HFFc6 (cell line): Measurements from ENCODE around the gene TWIST2. TPM values are rescaled to one million over a fixed set of nuclear protein-coding genes. Genes with fewer than 3 reads are reported as not detected.

Experiments
- DNase-seq: peaks from one replicate; pipeline ENCODE4 v3.0.0-alpha.2; 2018
- H3K27ac Mint-ChIP-seq: 2 replicates; pipeline ENCODE4 v1.8.0; 2020; ENCODE audit warnings: mild to moderate bottlenecking, mixed read lengths
- H3K27me3 Mint-ChIP-seq: 2 replicates; pipeline ENCODE4 v1.8.0; 2021; ENCODE audit warnings: mild to moderate bottlenecking, moderate library complexity, mixed read lengths; ENCODE audit not compliant: insufficient read depth
- H3K36me3 Mint-ChIP-seq: 2 replicates; pipeline ENCODE4 v1.8.0; 2021; ENCODE audit warnings: low read depth, mixed read lengths
- H3K4me1 Mint-ChIP-seq: 2 replicates; pipeline ENCODE4 v1.8.0; 2020; ENCODE audit warnings: low read depth, mixed read lengths
- H3K4me3 Mint-ChIP-seq: 2 replicates; pipeline ENCODE4 v1.8.0; 2020; ENCODE audit warnings: mild to moderate bottlenecking, moderate library complexity, mixed read lengths
- H3K9me3 Mint-ChIP-seq: 2 replicates; pipeline ENCODE4 v1.8.0; 2020; ENCODE audit warnings: mild to moderate bottlenecking, mixed read lengths
- total RNA-seq, 6 experiments: library from RNA; stranded (reverse); fragmentation: NEBNext Ultra II Directional; extraction: Animal tissue kit (Norgen Biotek cat#: 25700); gene quantifications; 2 replicates in 1 of 6; 3 replicates in 5 of 6; pipeline ENCODE4 v1.2.3, GENCODE V29; 2021
- TF ChIP-seq, protein P1 (sequence below): fragments of 200-600 bp; sonication (generic); IDR thresholded peaks from 2 replicates; pipeline ENCODE4 v1.5.0; 2021; ENCODE audit warnings: antibody characterized with exemption, mild to moderate bottlenecking

The TWIST2 gene
- total RNA-seq, 6 experiments from 2014 or later, result 127 to 146 (median 137) TPM

DNA sequence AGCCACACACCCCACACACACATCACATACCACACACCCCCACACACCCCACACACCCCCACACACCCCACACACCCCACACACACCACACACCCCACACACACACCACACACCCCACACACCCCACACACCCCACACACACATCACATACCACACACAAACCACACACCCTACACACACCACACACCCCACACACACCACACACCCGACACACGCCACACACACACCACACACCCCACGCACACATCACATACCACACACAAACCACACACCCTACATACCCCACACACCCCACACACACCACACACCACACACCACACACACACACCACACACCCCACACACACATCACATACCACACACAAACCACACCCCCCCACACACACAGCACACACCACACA is 22.4 kb downstream of the TWIST2 start:
- Mint-ChIP-seq H3K36me3 (peaks cover 39% of the 10 kb centered on the region), H3K27ac (peak overlapping the region; percentile 98; the same call in 1 of the 2 replicates), H3K4me1 (peaks cover 87% of the 10 kb centered on the region), H3K9me3 (peaks cover 4% of the 10 kb centered on the region), H3K4me3 (no peak overlapping the region), H3K27me3 (peaks cover 28% of the 10 kb centered on the region)
- TF ChIP-seq, protein P1, sequence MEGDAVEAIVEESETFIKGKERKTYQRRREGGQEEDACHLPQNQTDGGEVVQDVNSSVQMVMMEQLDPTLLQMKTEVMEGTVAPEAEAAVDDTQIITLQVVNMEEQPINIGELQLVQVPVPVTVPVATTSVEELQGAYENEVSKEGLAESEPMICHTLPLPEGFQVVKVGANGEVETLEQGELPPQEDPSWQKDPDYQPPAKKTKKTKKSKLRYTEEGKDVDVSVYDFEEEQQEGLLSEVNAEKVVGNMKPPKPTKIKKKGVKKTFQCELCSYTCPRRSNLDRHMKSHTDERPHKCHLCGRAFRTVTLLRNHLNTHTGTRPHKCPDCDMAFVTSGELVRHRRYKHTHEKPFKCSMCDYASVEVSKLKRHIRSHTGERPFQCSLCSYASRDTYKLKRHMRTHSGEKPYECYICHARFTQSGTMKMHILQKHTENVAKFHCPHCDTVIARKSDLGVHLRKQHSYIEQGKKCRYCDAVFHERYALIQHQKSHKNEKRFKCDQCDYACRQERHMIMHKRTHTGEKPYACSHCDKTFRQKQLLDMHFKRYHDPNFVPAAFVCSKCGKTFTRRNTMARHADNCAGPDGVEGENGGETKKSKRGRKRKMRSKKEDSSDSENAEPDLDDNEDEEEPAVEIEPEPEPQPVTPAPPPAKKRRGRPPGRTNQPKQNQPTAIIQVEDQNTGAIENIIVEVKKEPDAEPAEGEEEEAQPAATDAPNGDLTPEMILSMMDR, result no peak
- no peak for DNase-seq

DNA sequence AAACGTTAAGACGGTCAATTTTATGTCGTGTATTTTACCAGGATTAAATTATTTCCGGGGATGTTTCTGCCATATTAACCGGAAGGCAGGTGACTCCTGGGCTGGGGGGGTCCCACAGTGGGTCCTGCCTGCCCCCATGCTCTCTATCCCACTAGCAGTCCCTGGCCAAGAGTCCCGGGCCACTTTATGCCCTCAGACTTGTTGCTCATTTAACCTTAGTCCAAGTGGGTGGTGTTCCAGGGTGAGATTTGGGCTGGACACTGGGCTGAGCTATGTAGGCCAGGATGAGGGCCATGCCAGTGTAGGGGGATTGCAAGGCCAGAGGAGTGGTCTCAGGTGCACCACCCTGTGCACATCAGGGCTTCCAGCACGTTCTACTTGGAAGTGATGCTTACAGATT is 24.1 kb downstream of the TWIST2 start:
- Mint-ChIP-seq H3K4me1 (peaks cover 84% of the 10 kb centered on the region), H3K36me3 (peaks cover 54% of the 10 kb centered on the region), H3K27me3 (peaks cover 28% of the 10 kb centered on the region), H3K4me3 (0 out of 2 replicates have a peak overlapping the region, but pooled peaks have one; percentile 4), H3K27ac (peak overlapping the region; percentile 79), H3K9me3 (peaks cover 4% of the 10 kb centered on the region)
- no peak for DNase-seq
- TF ChIP-seq, protein P1, result no peak

DNA sequence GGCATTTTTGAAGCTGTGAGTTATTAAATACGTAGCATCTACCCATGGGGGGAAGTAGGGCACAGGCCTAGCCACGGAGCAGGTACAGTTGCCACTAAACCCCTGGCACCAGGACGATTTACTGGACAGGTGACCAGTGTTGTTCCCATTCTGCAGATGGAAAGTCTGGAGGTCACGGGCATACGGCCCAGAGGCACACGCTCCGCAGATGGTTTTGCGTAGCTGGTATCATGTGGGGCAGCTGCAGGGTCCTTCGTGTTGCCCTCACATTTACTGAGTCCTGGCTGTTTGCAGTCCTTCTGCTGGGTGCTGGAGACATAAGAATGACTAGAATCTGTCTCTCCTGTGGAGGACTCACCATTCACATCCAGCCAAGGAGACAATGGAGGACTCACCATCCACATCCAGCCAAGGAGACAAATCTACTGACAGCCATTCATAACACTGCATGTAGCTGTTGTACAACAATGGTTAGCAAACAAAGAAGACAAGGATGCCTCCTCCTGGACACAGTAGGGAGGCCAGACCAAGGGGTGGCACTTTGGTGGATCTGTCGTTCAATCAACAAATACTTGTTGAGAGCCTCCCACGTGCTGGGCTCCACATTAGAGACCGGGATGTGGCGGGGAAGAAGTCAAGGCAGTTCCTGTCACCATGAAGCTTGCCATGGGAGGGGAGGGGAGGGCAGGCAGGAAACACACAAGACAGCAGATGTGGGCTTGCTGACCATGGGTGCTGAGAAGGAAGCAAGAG is 24.9 kb downstream of the TWIST2 start:
- Mint-ChIP-seq H3K9me3 (peaks cover 4% of the 10 kb centered on the region), H3K4me3 (peak overlapping the region; percentile 42), H3K27me3 (peaks cover 22% of the 10 kb centered on the region), H3K27ac (peak overlapping the region; percentile 79), H3K36me3 (peaks cover 59% of the 10 kb centered on the region), H3K4me1 (peaks cover 84% of the 10 kb centered on the region)
- TF ChIP-seq, protein P1, result peak; percentile 52
- no peak for DNase-seq

DNA sequence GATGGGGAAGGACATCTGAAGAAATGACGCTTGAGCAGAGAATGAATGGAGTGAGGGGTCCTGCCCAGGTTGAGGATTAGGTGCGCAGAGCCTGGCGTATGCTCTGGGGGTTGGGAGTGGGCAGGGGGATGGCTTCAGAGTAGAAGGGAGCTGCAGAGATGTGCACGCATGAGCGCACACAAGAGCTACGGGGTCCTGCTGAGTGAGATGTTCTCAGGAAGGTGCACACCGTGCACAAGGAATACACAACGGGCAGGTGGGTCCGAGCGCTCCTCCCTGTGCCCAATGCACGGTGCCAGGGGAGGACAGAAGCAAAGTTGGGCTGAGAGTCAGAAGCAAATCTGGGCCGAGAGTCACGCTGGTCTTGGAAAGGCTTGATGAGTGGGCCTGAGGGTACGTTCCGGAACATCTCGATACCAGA is 25.5 kb downstream of the TWIST2 start:
- Mint-ChIP-seq H3K27ac (peak overlapping the region; percentile 79), H3K4me3 (peak overlapping the region; percentile 42), H3K9me3 (peaks cover 4% of the 10 kb centered on the region), H3K36me3 (peaks cover 59% of the 10 kb centered on the region), H3K4me1 (peaks cover 84% of the 10 kb centered on the region), H3K27me3 (peaks cover 21% of the 10 kb centered on the region)
- DNase-seq, result no peak
- TF ChIP-seq, protein P1, result no peak

DNA sequence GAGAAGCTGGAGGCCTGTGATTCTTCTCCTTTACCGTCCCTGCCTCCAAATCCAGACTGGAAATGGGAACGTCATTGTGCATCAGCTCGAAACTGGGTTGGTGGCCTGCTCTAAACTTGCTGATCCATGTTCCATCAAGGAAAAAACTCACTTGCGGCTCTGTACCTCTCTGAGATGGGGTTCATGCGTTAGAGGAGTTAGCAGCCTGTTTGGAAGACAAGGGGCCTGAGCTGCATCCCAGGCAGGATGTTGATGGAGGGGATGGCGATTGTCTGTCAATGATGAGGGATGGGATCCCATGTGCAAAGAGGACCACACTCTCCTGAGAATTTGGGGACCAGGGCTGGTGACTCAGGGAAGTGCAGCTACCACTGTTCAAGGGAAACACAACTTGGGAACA is 26.0 kb downstream of the TWIST2 start:
- Mint-ChIP-seq H3K27ac (peak overlapping the region; percentile 79), H3K9me3 (peaks cover 4% of the 10 kb centered on the region), H3K27me3 (peaks cover 20% of the 10 kb centered on the region), H3K36me3 (peaks cover 59% of the 10 kb centered on the region), H3K4me3 (peak overlapping the region; percentile 42), H3K4me1 (peaks cover 84% of the 10 kb centered on the region)
- TF ChIP-seq, protein P1, result no peak
- no peak for DNase-seq
